Hypothalamus (tissue), 51 donors: ENCODE data around the gene COQ5.
"Not testable (repeated sequence)": the region's sequence is repeated elsewhere in the genome, so short reads cannot be mapped to it uniquely, and the experiment has no call there.

Experiments used
- DNase-seq, 51 donors: peaks; one replicate each; lab custom pipeline; 2025; lab: John Stamatoyannopoulos, UW

The COQ5 gene

GRCh38 chr12:120528861-120529525 is at the start of gene COQ5:
Gene COQ5, minus strand, starts transcription at chr12:120529158. Its CDS starts 17 bp downstream, at chr12:120529141.
- peak; percentile 56 to 96 (median 84) for DNase-seq

GRCh38 chr12:120574106-120574505 is 45.1 kb upstream of the COQ5 start:
- DNase-seq, result no peak

- DNase-seq, result no peak
Measured at GRCh38 chr12:120573560-120573959, 44.6 kb upstream of the COQ5 start.

GRCh38 chr12:120571299-120571698 is 42.3 kb upstream of the COQ5 start:
- no peak for DNase-seq

GRCh38 chr12:120563495-120563894 is 34.5 kb upstream of the COQ5 start:
- DNase-seq, result no peak

- DNase-seq, result no peak
Measured at GRCh38 chr12:120562906-120563305, 33.9 kb upstream of the COQ5 start.

GRCh38 chr12:120557589-120557988 is 28.6 kb upstream of the COQ5 start:
- no peak for DNase-seq

GRCh38 chr12:120554678-120555077 is 25.7 kb upstream of the COQ5 start:
- peak in 2 of 51 donors; percentile 8 to 10 for DNase-seq

- DNase-seq, result no peak
Measured at GRCh38 chr12:120546050-120546386, 17.1 kb upstream of the COQ5 start.

GRCh38 chr12:120544691-120545090 is 15.7 kb upstream of the COQ5 start:
- no peak for DNase-seq

- DNase-seq, result no peak
Measured at GRCh38 chr12:120542166-120542565, 13.2 kb upstream of the COQ5 start.

- no peak for DNase-seq
Measured at GRCh38 chr12:120540445-120540844, 11.5 kb upstream of the COQ5 start.

GRCh38 chr12:120539303-120539702 is 10.3 kb upstream of the COQ5 start:
- DNase-seq, result no peak

GRCh38 chr12:120538281-120539156 is 9.6 kb upstream of the COQ5 start:
- peak in 8 of 51 donors; percentile 0 to 22 (median 12) for DNase-seq

GRCh38 chr12:120537856-120538220 is 8.9 kb upstream of the COQ5 start:
- DNase-seq, result no peak

GRCh38 chr12:120536064-120536791 is 7.3 kb upstream of the COQ5 start:
- no peak for DNase-seq

- peak in 18 of 51 donors; percentile 22 to 47 (median 39) for DNase-seq
Measured at GRCh38 chr12:120534703-120535655, 6.0 kb upstream of the COQ5 start.

- peak in 50 of 51 donors; percentile 20 to 89 (median 67) for DNase-seq
Measured at GRCh38 chr12:120534203-120534702, 5.3 kb upstream of the COQ5 start, which contains the start of gene RNF10. Gene RNF10, plus strand, starts transcription at chr12:120534356. Its CDS starts 456 bp downstream, at chr12:120534812.

GRCh38 chr12:120532701-120533238 is 3.8 kb upstream of the COQ5 start:
- no peak for DNase-seq

- not testable (repeated sequence) for DNase-seq
Measured at GRCh38 chr12:120530418-120530761, 1.4 kb upstream of the COQ5 start.
